T-helper 1 cell treated with Interleukin-12 subunit alpha and Interleukin-12 subunit beta and Interleukin-4 antibody, amounts not matched to agents 30 μg/mL and 1 μg/mL, for 36 hours (primary cell): ENCODE measurements around the gene SOX4.

Source experiments
- H3K27ac Mint-ChIP-seq: one replicate; pipeline ENCODE4 v1.8.0; 2021; ENCODE audit warnings: mild to moderate bottlenecking, mixed read lengths
- H3K27me3 Mint-ChIP-seq: one replicate; pipeline ENCODE4 v1.8.0; 2021; ENCODE audit warnings: low read depth, mixed read lengths
- H3K36me3 Mint-ChIP-seq: one replicate; pipeline ENCODE4 v1.8.0; 2021; ENCODE audit warnings: low read depth, mixed read lengths
- H3K4me1 Mint-ChIP-seq: one replicate; pipeline ENCODE4 v1.8.0; 2021; ENCODE audit warnings: low read depth, mixed read lengths
- H3K4me3 Mint-ChIP-seq: one replicate; pipeline ENCODE4 v1.8.0; 2021; ENCODE audit warnings: mild to moderate bottlenecking, moderate library complexity, mixed read lengths
- H3K9me3 Mint-ChIP-seq: one replicate; pipeline ENCODE4 v1.8.0; 2021; ENCODE audit warnings: mixed read lengths

SOX4 gene

GRCh38 chr6:21615504-21615903, 22.0 kb downstream of the SOX4 start:
- Mint-ChIP-seq H3K4me3 (no peak overlapping the region), H3K4me1 (no peaks in the 10 kb centered on the region), H3K9me3 (no peaks in the 10 kb centered on the region), H3K27ac (no peak overlapping the region), H3K27me3 (peaks cover 10% of the 10 kb centered on the region), H3K36me3 (no peaks in the 10 kb centered on the region)

GRCh38 chr6:21616005-21616404, 22.5 kb downstream of the SOX4 start:
- Mint-ChIP-seq H3K4me1 (no peaks in the 10 kb centered on the region), H3K9me3 (no peaks in the 10 kb centered on the region), H3K27me3 (peaks cover 10% of the 10 kb centered on the region), H3K36me3 (no peaks in the 10 kb centered on the region), H3K27ac (no peak overlapping the region), H3K4me3 (no peak overlapping the region)

- Mint-ChIP-seq H3K27ac (no peak overlapping the region), H3K9me3 (no peaks in the 10 kb centered on the region), H3K4me3 (no peak overlapping the region)
These were observed 32.1 kb downstream of the SOX4 start for GRCh38 chr6:21625642-21626041.

GRCh38 chr6:21626756-21627155, 33.2 kb downstream of the SOX4 start:
- no peaks in the 10 kb centered on the region for H3K9me3 Mint-ChIP-seq
- H3K36me3 Mint-ChIP-seq: no peaks in the 10 kb centered on the region
- no peaks in the 10 kb centered on the region for H3K4me1 Mint-ChIP-seq
- H3K4me3 Mint-ChIP-seq: no peak overlapping the region
- H3K27ac Mint-ChIP-seq: no peak overlapping the region
- no peaks in the 10 kb centered on the region for H3K27me3 Mint-ChIP-seq

More at GRCh38 chr6:21625642-21626041, 32.1 kb downstream of the SOX4 start:
- Mint-ChIP-seq H3K27me3 (no peaks in the 10 kb centered on the region), H3K36me3 (no peaks in the 10 kb centered on the region), H3K4me1 (no peaks in the 10 kb centered on the region)

- no peaks in the 10 kb centered on the region for H3K9me3 Mint-ChIP-seq
- H3K4me3 Mint-ChIP-seq: no peak overlapping the region
- no peak overlapping the region for H3K27ac Mint-ChIP-seq
- no peaks in the 10 kb centered on the region for H3K36me3 Mint-ChIP-seq
- no peaks in the 10 kb centered on the region for H3K4me1 Mint-ChIP-seq
- H3K27me3 Mint-ChIP-seq: no peaks in the 10 kb centered on the region
These were observed 34.6 kb downstream of the SOX4 start for GRCh38 chr6:21628160-21628559.

- Mint-ChIP-seq H3K4me1 (no peaks in the 10 kb centered on the region), H3K27ac (no peak overlapping the region), H3K9me3 (no peaks in the 10 kb centered on the region), H3K27me3 (no peaks in the 10 kb centered on the region), H3K36me3 (no peaks in the 10 kb centered on the region), H3K4me3 (no peak overlapping the region)
These were observed 40.1 kb downstream of the SOX4 start for GRCh38 chr6:21633511-21634109.

GRCh38 chr6:21634582-21634981, 41.0 kb downstream of the SOX4 start:
- Mint-ChIP-seq H3K36me3 (no peaks in the 10 kb centered on the region), H3K4me1 (no peaks in the 10 kb centered on the region), H3K27ac (no peak overlapping the region), H3K9me3 (no peaks in the 10 kb centered on the region), H3K27me3 (no peaks in the 10 kb centered on the region), H3K4me3 (no peak overlapping the region)

GRCh38 chr6:21636876-21637275, 43.3 kb downstream of the SOX4 start:
- H3K4me1 Mint-ChIP-seq: no peaks in the 10 kb centered on the region
- no peak overlapping the region for H3K27ac Mint-ChIP-seq
- no peaks in the 10 kb centered on the region for H3K27me3 Mint-ChIP-seq
- H3K4me3 Mint-ChIP-seq: no peak overlapping the region
- H3K36me3 Mint-ChIP-seq: no peaks in the 10 kb centered on the region
- no peaks in the 10 kb centered on the region for H3K9me3 Mint-ChIP-seq

GRCh38 chr6:21639316-21639715, 45.8 kb downstream of the SOX4 start:
- no peak overlapping the region for H3K27ac Mint-ChIP-seq
- H3K4me1 Mint-ChIP-seq: no peaks in the 10 kb centered on the region
- no peak overlapping the region for H3K4me3 Mint-ChIP-seq

More at GRCh38 chr6:21639316-21639715, 45.8 kb downstream of the SOX4 start:
- Mint-ChIP-seq H3K36me3 (no peaks in the 10 kb centered on the region), H3K27me3 (no peaks in the 10 kb centered on the region), H3K9me3 (no peaks in the 10 kb centered on the region)
